PC-9 (cell line): ENCODE data around the gene RBX1.

Experiments used
- EZH2 ChIP-seq: fragments of 200-600 bp; sonication (generic); IDR thresholded peaks from 2 replicates; pipeline ENCODE4 v1.8.0; 2017; ENCODE audit warnings: antibody characterized with exemption, low read depth
- TF ChIP-seq, protein P1 (sequence below): fragments of 200-600 bp; sonication (generic); conservative IDR thresholded peaks from 2 replicates; pipeline ENCODE4 v1.6.1; 2017; ENCODE audit warnings: mixed run types, antibody characterized with exemption, mild to moderate bottlenecking, moderate library complexity

GRCh38 chr22:41015003-41015402 is 63.8 kb downstream of the RBX1 start:
- TF ChIP-seq, protein P1, sequence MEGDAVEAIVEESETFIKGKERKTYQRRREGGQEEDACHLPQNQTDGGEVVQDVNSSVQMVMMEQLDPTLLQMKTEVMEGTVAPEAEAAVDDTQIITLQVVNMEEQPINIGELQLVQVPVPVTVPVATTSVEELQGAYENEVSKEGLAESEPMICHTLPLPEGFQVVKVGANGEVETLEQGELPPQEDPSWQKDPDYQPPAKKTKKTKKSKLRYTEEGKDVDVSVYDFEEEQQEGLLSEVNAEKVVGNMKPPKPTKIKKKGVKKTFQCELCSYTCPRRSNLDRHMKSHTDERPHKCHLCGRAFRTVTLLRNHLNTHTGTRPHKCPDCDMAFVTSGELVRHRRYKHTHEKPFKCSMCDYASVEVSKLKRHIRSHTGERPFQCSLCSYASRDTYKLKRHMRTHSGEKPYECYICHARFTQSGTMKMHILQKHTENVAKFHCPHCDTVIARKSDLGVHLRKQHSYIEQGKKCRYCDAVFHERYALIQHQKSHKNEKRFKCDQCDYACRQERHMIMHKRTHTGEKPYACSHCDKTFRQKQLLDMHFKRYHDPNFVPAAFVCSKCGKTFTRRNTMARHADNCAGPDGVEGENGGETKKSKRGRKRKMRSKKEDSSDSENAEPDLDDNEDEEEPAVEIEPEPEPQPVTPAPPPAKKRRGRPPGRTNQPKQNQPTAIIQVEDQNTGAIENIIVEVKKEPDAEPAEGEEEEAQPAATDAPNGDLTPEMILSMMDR, result no peak
- no peak for TF ChIP-seq EZH2
